Measurements from ENCODE around the gene GPR137.

GPR137 gene

GRCh38 chr11:64284962-64285884, at the start of gene GPR137:
GPR137 (plus strand) TSS chr11:64285848; CDS start chr11:64286525, 677 bp downstream.
- peak; percentile 94 for DNase-seq (ENCODE audit: extremely low spot score)
- POLR2A ChIA-PET, result interaction anchor here (0.6 to 2.7 kb wide), 5 partner anchors 14 to 100 kb away, joined by 3 to 11 read pairs (median 4); partner anchors contain the start of genes NUDT22 and STIP1
- CTCF ChIA-PET, result interaction anchor here (1.2 to 14.3 kb wide), 4 partner anchors 13 to 80 kb away, joined by 3 to 186 read pairs (median 14); partner anchors contain the start of genes CATSPERZ and ESRRA
- peak; percentile 6 for TF ChIP-seq CTCF (IDR thresholded peaks at IDR 0.05; ENCODE audit: control extremely low read depth, extremely low read depth, low read depth, missing control alignments)

DNA sequence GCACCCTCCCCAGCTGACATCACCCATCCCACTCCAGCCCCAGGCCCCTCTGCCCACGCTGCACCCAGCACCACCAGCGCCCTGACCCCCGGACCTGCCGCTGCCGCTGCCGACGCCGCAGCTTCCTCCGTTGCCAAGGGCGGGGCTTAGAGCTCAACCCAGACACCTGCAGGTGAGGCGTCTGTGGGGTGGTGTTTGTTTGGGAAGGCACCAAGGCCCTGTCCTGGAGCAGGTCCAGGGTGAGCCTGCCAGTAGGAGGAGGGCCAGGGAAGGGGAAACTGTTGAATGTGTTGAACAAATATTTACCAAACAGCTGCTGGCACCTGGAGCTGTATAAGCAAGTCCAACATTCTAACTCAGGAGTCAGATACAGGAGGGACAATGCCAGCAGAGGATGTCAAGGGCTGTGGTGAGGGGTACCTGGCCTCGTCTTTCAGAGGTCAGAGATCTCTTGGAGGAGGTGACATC, 48.1 kb upstream of the GPR137 start:
- CTCF ChIA-PET, result interaction anchor here (1.1 to 30.9 kb wide), 4 partner anchors 8 to 27 kb away, joined by 3 to 368 read pairs (median 10); partner anchors contain the start of genes FERMT3, NUDT22 and TRPT1
- POLR2A ChIA-PET, result no interaction called here
- TF ChIP-seq CTCF (IDR thresholded peaks at IDR 0.05; ENCODE audit: control extremely low read depth, extremely low read depth, low read depth, missing control alignments), result no peak
- DNase-seq (ENCODE audit: extremely low spot score), result no peak

- no peak for TF ChIP-seq CTCF (IDR thresholded peaks at IDR 0.05; ENCODE audit: control extremely low read depth, extremely low read depth, low read depth, missing control alignments)
- POLR2A ChIA-PET, result interaction anchor here (1.2 kb wide), 1 partner anchor 57 kb away, joined by 3 read pairs; no protein-coding TSS in a partner anchor
- CTCF ChIA-PET, result interaction anchor here (1.1 to 30.9 kb wide), 3 partner anchors 12 to 28 kb away, joined by 3 to 368 read pairs (median 16); partner anchors contain the start of genes FERMT3, NUDT22 and TRPT1
- DNase-seq (ENCODE audit: extremely low spot score), result no peak
Measured at GRCh38 chr11:64238076-64238475, 47.6 kb upstream of the GPR137 start.

GRCh38 chr11:64238999-64239398, 46.6 kb upstream of the GPR137 start:
- POLR2A ChIA-PET, result interaction anchor here (1.1 to 1.2 kb wide), 2 partner anchors 53 to 58 kb away, joined by 3 to 4 read pairs; partner anchors contain the start of gene STIP1
- CTCF ChIA-PET, result interaction anchor here (3.9 to 30.9 kb wide), 2 partner anchors 12 to 29 kb away, joined by 27 to 368 read pairs; partner anchors contain the start of genes FERMT3 and PLCB3
- DNase-seq (ENCODE audit: extremely low spot score), result no peak
- no peak for TF ChIP-seq CTCF (IDR thresholded peaks at IDR 0.05; ENCODE audit: control extremely low read depth, extremely low read depth, low read depth, missing control alignments)

GRCh38 chr11:64239662-64240434, 45.8 kb upstream of the GPR137 start:
- CTCF ChIA-PET, result interaction anchor here (1.4 to 30.9 kb wide), 3 partner anchors 11 to 65 kb away, joined by 4 to 368 read pairs (median 27); partner anchors contain the start of genes FERMT3 and PLCB3
- no peak for TF ChIP-seq CTCF (IDR thresholded peaks at IDR 0.05; ENCODE audit: control extremely low read depth, extremely low read depth, low read depth, missing control alignments)
- POLR2A ChIA-PET, result interaction anchor here (1.1 kb wide), 1 partner anchor 54 kb away, joined by 4 read pairs; the partner anchor contains the start of gene STIP1
- DNase-seq (ENCODE audit: extremely low spot score), result peak; percentile 73
